ENCODE measurements around the gene VNN1. TPM values are rescaled to one million over a fixed set of nuclear protein-coding genes. Genes with fewer than 3 reads are reported as not detected.

VNN1 gene
- total and polyA plus RNA-seq, 4 donors = 0.69 to 21.8 (median 3.1) TPM

DNA sequence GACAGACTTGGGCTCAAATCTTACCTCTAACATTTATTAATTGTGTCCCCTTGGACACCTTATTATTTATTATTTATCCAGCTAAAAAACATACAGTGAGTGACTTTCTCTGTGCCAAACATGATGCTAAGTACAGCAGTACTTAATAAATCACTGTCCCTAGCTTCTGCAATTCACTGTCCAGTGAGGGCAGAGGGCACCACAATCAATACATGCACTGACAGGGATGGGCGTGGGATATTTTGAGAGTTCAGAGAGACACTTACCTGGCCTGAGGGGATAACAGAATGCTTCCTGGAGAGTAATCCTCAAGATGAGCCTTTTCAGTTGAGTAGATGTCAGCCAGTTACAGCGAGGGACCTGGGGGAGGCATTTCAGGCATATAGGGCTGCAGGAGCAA lies 80.5 kb downstream of the VNN1 start:
- no peak for ATAC-seq (ENCODE audit: low FRiP score)
- peaks cover 1% of the 10 kb centered on the region for H3K9me3 ChIP-seq (ENCODE audit: control insufficient read depth, low read length)
- 61 to 78% methylated on average over 2 of the region's 2 CpGs for WGBS, 2 donors
- peaks cover 0 to 1% of the 10 kb centered on the region in 2 donors for H3K27me3 ChIP-seq (ENCODE audit: control insufficient read depth in 1 of 2, insufficient read depth in 2 of 2, low read length in 1 of 2)
- H3K4me3 ChIP-seq (ENCODE audit: low read length in 2 of 2) = no peak overlapping the region
- H3K36me3 ChIP-seq (ENCODE audit: control insufficient read depth in 1 of 2, insufficient read depth in 2 of 2, low read length in 1 of 2) = no peaks in the 10 kb centered on the region
- H3K4me1 ChIP-seq (ENCODE audit: control insufficient read depth in 1 of 2, insufficient read depth in 2 of 2, low read length in 2 of 2) = no peaks in the 10 kb centered on the region
- no peak for DNase-seq
- H3K27ac ChIP-seq (ENCODE audit: low read depth in 1 of 2, low read length in 2 of 2) = no peak overlapping the region
- intact Hi-C loops (cut with DNase I) = no loop called here

Other genes with a start within 250 kb of the VNN1 start
- 10 to 100 TPM; 51.5 to 80.7 TPM for gene STX7, start 200.9 kb downstream of the VNN1 start, total RNA-seq
- 10 to 100 TPM; 24.1 to 36.1 TPM for gene STX7, start 200.9 kb downstream of the VNN1 start, polyA plus RNA-seq
- gene TAAR9, start 175.8 kb downstream of the VNN1 start, total RNA-seq = not detected
- gene TAAR9, start 175.8 kb downstream of the VNN1 start, polyA plus RNA-seq = not detected
- not detected for gene TAAR8, start 161.4 kb downstream of the VNN1 start, total RNA-seq
- not detected for gene TAAR8, start 161.4 kb downstream of the VNN1 start, polyA plus RNA-seq
- gene TAAR6, start 143.7 kb downstream of the VNN1 start, total RNA-seq = not detected
- gene TAAR6, start 143.7 kb downstream of the VNN1 start, polyA plus RNA-seq = not detected
- gene TAAR5, start 124.3 kb downstream of the VNN1 start, total RNA-seq = not detected
- not detected for gene TAAR5, start 124.3 kb downstream of the VNN1 start, polyA plus RNA-seq
- not detected for gene TAAR2, start 89.8 kb downstream of the VNN1 start, total RNA-seq
- not detected for gene TAAR2, start 89.8 kb downstream of the VNN1 start, polyA plus RNA-seq
- not detected for gene TAAR1, start 54.9 kb downstream of the VNN1 start, total RNA-seq
- not detected for gene TAAR1, start 54.9 kb downstream of the VNN1 start, polyA plus RNA-seq
- 10 to 100 TPM in 1 of 2 donors, 1 to 10 TPM in 1; 4.7 to 15.6 TPM for gene VNN2, start 43.8 kb upstream of the VNN1 start, total RNA-seq
- 1 to 10 TPM in 1 of 2 donors, under 1 TPM in 1; 0.43 to 8.0 TPM for gene VNN2, start 43.8 kb upstream of the VNN1 start, polyA plus RNA-seq
- gene SLC18B1, start 84.6 kb upstream of the VNN1 start, total RNA-seq = 1 to 10 TPM; 4.5 to 9.2 TPM
- 1 to 10 TPM; 4.0 to 6.9 TPM for gene SLC18B1, start 84.6 kb upstream of the VNN1 start, polyA plus RNA-seq
- 100 to 1,000 TPM; 689 to 706 TPM for gene RPS12, start 100.5 kb upstream of the VNN1 start, total RNA-seq
- gene RPS12, start 100.5 kb upstream of the VNN1 start, polyA plus RNA-seq = 1,000 to 10,000 TPM; 2,519 to 5,399 TPM